ENCODE data around the gene ADCY2.
A peak's percentile ranks its signal among the peaks of the same experiment; 100 is the strongest.

The ADCY2 gene

DNA sequence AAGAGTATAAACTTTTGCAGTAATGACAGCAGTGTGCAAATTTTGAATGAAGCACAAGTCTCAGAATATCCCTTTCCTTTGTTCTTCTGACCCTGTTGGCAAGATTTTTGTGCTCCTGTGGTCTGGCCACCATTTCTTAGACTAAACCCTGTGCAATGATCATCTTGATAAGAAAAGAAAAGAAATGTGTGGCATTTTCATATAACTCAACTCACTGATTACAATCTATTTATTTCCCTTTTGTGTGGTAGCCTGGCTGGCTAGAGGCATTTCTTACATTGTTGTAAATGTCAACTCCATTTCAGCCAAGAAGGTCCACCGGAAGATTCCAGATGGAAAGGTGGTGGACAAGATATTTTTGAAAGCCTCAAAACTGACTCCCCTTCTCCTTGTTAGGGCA is 41.9 kb downstream of the ADCY2 start:
- no peak for DNase-seq (ENCODE audit: low read depth, low spot score)

- DNase-seq (ENCODE audit: low read depth, low spot score), result no peak
Observed at GRCh38 chr5:7445068-7445467, 49.1 kb downstream of the ADCY2 start.

GRCh38 chr5:7445831-7446230 is 49.9 kb downstream of the ADCY2 start:
- DNase-seq (ENCODE audit: low read depth, low spot score), result no peak

GRCh38 chr5:7446913-7447312 is 51.0 kb downstream of the ADCY2 start:
- no peak for DNase-seq (ENCODE audit: low read depth, low spot score)

GRCh38 chr5:7453947-7454346 is 58.0 kb downstream of the ADCY2 start:
- DNase-seq (ENCODE audit: low read depth, low spot score), result no peak

DNA sequence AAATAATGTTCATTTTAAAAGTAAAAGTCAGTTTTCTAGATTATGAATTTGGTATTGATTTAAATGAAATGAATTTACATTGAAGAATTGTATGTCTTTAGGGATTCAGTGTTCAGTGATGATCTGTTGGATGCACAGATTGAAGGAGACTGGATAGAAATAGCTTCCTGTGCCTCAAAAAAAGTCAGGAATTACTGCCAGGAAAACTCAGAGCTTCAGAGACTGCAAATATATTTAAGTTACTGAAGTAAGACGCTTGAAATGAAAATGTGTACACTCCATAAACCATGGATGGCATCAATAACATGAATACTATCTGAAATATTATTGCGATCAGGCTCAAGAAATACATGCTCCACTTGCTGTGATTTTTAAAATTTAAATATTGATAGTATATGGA is 60.3 kb downstream of the ADCY2 start:
- DNase-seq (ENCODE audit: low read depth, low spot score), result no peak

- no peak for DNase-seq (ENCODE audit: low read depth, low spot score)
Observed at GRCh38 chr5:7461371-7461770, 65.4 kb downstream of the ADCY2 start.

GRCh38 chr5:7462758-7463157 is 66.8 kb downstream of the ADCY2 start:
- DNase-seq (ENCODE audit: low read depth, low spot score), result no peak

DNA sequence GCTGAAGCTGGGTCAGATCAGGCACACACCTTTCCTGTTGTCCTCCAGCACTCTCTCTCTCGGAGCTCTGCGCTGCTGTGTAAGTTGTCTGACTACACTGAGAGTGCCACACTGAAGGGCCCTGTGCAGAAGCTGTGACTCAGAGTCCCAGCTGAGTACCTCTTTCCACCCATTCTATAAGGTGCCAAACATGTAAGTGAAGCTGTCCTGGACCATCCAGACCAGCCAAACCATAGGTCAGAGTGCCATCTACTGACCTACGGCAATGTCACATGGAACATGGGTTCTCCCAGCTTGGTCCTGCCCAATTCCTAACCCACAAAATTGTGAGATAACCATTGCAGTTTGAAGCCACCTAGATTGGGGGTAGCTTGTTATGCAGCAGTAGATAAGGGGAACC is 68.2 kb downstream of the ADCY2 start:
- DNase-seq (ENCODE audit: low read depth, low spot score), result peak; percentile 58

GRCh38 chr5:7467179-7467578 is 71.2 kb downstream of the ADCY2 start:
- no peak for DNase-seq (ENCODE audit: low read depth, low spot score)

DNA sequence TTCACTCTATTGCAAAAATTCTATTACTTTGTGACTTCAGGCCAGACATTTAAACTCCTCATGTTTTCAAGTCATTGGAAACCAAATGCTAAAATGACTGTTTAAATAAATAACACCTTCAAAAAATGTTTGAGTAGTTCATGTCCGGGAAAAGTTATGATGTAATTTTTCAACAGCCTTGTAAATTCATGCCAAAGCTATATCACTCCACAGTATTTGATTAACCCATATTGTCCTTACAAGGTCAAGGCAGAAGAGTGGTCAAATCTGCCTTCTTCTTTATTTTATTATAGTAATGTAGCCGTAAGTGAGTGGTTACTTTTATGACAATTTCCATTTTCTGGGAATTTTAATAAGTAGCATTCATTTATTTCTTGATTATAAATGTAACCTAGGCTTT is 72.8 kb downstream of the ADCY2 start:
- no peak for DNase-seq (ENCODE audit: low read depth, low spot score)

DNA sequence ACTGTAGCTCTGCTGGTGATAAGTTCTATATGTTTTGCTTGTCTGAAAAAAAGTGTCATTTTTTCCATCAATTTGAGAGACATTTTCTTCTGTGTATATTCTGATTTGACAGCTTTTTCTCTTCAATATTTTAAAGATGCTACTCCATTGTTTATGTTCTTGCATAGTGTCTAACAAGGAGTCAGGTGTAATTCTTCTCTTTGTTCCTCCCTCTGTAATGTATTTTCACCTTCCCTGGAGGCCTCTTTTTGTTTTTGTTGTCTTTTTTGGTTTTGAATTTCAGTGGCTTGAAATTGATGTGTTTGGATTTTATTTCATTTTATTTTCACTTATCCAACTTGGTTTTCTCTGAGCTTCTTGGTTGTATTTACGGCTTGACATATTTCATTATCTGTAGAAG is 75.8 kb downstream of the ADCY2 start:
- DNase-seq (ENCODE audit: low read depth, low spot score), result no peak

DNA sequence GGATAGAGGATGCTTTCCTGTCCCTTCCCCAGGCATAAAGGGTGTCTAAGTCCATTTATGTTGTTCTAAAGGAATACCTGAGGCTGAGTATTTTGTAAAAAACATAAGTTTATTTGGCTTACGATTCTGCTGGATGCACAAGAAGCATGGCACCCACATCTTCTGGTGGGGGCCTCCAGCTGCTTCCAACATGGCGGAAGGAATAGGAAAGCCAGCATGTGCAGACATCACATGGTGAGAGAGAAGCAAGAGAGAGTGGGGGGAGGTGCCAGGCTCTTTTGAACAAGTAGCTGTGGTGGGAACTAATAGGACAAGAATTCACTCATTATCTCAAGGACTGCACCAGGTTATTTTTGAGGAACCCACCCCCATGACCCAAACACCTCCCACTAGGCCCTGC is 77.2 kb downstream of the ADCY2 start:
- DNase-seq (ENCODE audit: low read depth, low spot score), result no peak

- DNase-seq (ENCODE audit: low read depth, low spot score), result peak; percentile 19
Observed at GRCh38 chr5:7473668-7474215, 77.8 kb downstream of the ADCY2 start.

DNA sequence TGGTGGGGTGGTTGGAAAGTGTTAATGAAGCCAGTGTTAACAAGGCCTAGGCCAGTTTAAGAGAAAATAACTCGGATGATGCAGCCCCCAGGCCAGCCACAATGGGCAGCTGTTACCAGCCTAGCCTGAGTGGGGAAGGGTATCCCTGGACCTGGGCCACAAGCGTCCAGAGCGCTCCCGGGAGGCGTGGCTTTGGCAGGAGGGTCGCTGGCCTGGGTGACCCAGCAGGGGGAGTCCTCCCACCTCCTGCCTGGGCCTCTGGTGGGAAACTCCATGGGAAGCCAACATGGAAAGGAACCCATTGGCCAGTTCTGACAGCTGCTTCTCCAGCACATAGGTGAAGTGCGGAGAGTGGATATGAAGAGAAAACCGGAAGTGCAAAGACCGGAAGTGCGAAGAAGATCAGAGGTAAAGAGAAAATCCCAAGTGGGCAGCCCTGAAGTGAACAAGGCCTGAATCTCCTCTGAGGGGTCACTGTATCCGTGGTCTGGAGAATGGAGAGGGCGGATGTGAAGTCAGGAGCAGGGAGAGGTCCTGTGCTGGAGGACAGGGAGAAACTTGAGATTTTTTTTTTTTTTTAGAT is 79.0 kb downstream of the ADCY2 start:
- DNase-seq (ENCODE audit: low read depth, low spot score), result peak; percentile 34

DNA sequence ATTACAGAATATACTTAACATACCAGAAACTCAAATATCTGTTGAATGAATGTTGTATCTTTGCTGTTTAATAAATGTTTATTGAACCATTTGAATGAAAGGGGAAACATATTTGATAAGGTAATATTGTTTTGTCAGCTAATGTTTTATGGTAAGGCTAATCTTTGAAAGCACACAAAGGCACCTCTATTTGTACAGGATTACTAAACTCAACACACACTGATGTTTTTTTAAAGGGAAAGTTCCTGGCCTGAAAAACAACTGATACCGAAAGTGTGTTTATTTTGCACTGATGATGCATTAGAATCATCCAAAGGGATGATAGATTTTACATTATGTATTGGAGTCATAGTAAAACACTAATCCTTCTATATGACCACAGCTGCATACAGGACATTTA is 82.5 kb downstream of the ADCY2 start:
- DNase-seq (ENCODE audit: low read depth, low spot score), result no peak

DNA sequence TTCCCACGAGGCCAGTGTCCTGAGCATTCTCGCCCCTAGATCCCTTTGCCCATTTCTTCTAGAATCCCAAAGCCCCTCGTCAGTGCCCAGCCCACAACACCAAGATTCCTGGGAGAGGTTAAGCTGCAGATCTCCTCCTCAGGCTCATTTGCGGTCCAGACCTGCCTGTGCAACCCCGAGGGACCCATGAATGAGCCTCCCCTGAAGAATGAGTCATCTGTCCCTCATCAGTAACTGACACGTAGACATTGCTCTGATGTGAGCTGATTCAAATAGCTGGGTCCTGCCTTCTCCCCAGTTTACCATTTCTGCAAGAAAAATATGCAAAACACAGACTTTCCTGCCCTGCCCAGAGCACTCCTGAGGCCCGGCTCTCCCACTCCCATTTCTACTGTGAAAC is 92.8 kb downstream of the ADCY2 start:
- no peak for DNase-seq (ENCODE audit: low read depth, low spot score)

GRCh38 chr5:7492371-7492770 is 96.4 kb downstream of the ADCY2 start:
- no peak for DNase-seq (ENCODE audit: low read depth, low spot score)

GRCh38 chr5:7493081-7493480 is 97.1 kb downstream of the ADCY2 start:
- DNase-seq (ENCODE audit: low read depth, low spot score), result no peak

- DNase-seq (ENCODE audit: low read depth, low spot score), result no peak
Observed at GRCh38 chr5:7493622-7494021, 97.7 kb downstream of the ADCY2 start.

DNA sequence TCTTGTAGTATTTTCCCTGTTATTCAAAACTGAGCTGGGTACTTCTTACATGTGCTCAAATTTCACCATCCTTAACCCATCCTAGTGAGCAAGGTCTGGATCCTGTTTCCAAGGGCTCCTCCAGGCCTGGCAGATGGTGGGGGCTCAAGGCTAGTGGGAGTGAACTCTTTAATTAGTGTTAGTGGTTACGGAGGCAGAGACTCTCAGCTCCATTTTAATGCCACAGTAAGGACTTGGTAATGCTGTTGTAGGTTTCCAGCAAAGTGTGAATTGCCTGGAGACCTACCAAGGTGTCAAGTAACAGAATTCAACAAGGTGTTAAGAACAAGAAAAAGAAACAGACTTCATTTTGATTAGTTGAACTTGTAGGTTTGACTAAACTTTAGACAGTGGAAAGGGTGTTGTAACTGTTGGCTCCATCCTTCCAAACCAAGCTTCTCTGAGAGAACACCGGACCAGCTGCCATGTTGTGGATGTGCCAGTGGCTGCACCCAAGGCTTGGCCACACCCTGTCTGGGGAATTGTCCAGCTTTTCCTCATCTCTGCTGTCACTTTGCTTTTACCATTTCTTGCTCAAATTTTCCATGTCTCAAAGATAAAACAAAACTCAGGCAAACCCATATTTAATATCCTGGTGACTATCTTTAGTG is 98.7 kb downstream of the ADCY2 start:
- DNase-seq (ENCODE audit: low read depth, low spot score), result no peak

GRCh38 chr5:7495131-7495517 is 99.2 kb downstream of the ADCY2 start:
- DNase-seq (ENCODE audit: low read depth, low spot score), result no peak

- no peak for DNase-seq (ENCODE audit: low read depth, low spot score)
Observed at GRCh38 chr5:7500256-7500655, 104.3 kb downstream of the ADCY2 start.

- no peak for DNase-seq (ENCODE audit: low read depth, low spot score)
Observed at GRCh38 chr5:7501061-7501460, 105.1 kb downstream of the ADCY2 start.
